ENCODE measurements around the gene MAPT.

MAPT gene

GRCh38 chr17:45883063-45883462 lies 11.3 kb upstream of the MAPT start:
- H3K4me3 ChIP-seq (ENCODE audit: low read depth, low read length), result no peak overlapping the region
- H3K27me3 ChIP-seq (ENCODE audit: control insufficient read depth, insufficient read depth, low read length), result no peaks in the 10 kb centered on the region
- no peak overlapping the region for H3K9ac ChIP-seq (ENCODE audit: low read depth, low read length)
- H3K4me1 ChIP-seq (ENCODE audit: control insufficient read depth, insufficient read depth, low read length), result no peaks in the 10 kb centered on the region
- no peaks in the 10 kb centered on the region for H3K36me3 ChIP-seq (ENCODE audit: control insufficient read depth, insufficient read depth, low read length)
- H3K9me3 ChIP-seq (ENCODE audit: control insufficient read depth, insufficient read depth, low read length), result no peaks in the 10 kb centered on the region
- no peak overlapping the region for H3K27ac ChIP-seq (ENCODE audit: low read depth, low read length)

DNA sequence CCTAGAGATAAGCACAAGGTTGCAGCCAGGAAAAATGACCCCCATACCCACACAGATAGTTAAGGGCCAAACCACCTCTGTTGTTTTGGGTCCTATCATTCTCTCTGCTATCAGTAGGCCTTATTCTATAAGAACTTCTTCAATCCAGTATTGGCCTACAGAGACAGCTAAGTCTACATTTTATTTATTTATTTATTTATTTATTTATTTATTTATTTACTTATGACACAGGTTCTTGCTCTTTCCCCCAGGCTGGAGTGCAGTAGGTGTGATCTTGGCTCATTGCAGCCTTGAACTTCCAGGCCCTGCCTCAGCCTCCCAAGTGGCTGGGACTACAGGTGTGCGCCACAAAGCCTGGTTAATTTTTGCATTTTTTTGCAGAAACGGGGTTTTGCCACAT lies 7.5 kb upstream of the MAPT start:
- Histone ChIP-seq H3K27ac (ENCODE audit: low read depth, low read length) (no peak overlapping the region), H3K27me3 (ENCODE audit: control insufficient read depth, insufficient read depth, low read length) (0 out of 2 replicates have a peak, but pooled peaks cover 3% of the 10 kb centered on the region), H3K9me3 (ENCODE audit: control insufficient read depth, insufficient read depth, low read length) (no peaks in the 10 kb centered on the region), H3K36me3 (ENCODE audit: control insufficient read depth, insufficient read depth, low read length) (no peaks in the 10 kb centered on the region), H3K4me3 (ENCODE audit: low read depth, low read length) (no peak overlapping the region), H3K9ac (ENCODE audit: low read depth, low read length) (no peak overlapping the region), H3K4me1 (ENCODE audit: control insufficient read depth, insufficient read depth, low read length) (no peaks in the 10 kb centered on the region)

DNA sequence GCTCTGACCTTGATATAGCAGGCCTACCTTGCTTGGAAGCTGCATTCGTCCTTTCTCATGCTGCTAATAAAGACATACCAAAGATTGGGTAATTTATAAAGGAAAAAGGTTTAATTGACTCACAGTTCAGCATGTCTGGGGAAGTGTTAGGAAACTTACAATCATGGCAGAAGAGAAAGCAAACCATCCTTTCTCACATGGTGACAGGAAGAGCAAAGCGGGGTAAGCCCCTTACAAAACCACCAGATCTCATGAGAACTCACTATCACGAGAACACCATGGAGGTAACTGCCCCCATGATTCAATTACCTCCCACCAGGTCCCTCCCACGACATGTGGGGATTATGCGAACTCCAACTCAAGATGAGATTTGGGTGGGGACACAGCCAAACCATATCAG lies 6.0 kb upstream of the MAPT start:
- Histone ChIP-seq H3K27me3 (ENCODE audit: control insufficient read depth, insufficient read depth, low read length) (peaks cover 16% of the 10 kb centered on the region), H3K4me1 (ENCODE audit: control insufficient read depth, insufficient read depth, low read length) (no peaks in the 10 kb centered on the region)

DNA sequence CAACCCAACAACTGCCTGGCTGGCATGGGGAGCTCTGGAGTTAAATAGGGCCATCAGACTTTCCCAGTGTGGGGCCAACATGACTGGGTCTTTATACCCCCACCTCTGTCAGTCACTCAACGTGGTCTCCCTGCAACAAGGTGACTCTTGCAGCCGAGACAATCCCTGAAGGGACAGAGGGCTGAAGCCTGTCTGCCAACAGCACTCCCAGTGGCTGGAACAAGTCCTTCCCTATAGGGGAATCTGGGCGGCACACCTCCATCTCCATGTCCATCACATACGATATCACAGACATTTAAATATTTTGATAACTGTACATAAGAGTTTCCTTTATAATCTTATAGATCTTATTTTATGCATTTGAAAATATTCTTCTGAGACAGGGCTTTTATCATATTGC lies 4.8 kb upstream of the MAPT start:
- no peaks in the 10 kb centered on the region for H3K9me3 ChIP-seq (ENCODE audit: control insufficient read depth, insufficient read depth, low read length)
- H3K36me3 ChIP-seq (ENCODE audit: control insufficient read depth, insufficient read depth, low read length), result no peaks in the 10 kb centered on the region
- H3K27me3 ChIP-seq (ENCODE audit: control insufficient read depth, insufficient read depth, low read length), result peaks cover 24% of the 10 kb centered on the region
- no peak overlapping the region for H3K4me3 ChIP-seq (ENCODE audit: low read depth, low read length)
- no peak overlapping the region for H3K27ac ChIP-seq (ENCODE audit: low read depth, low read length)
- no peak overlapping the region for H3K9ac ChIP-seq (ENCODE audit: low read depth, low read length)
- no peaks in the 10 kb centered on the region for H3K4me1 ChIP-seq (ENCODE audit: control insufficient read depth, insufficient read depth, low read length)

More for the DNA sequence above, 6.0 kb upstream of the MAPT start:
- Histone ChIP-seq H3K36me3 (ENCODE audit: control insufficient read depth, insufficient read depth, low read length) (no peaks in the 10 kb centered on the region), H3K4me3 (ENCODE audit: low read depth, low read length) (no peak overlapping the region), H3K27ac (ENCODE audit: low read depth, low read length) (no peak overlapping the region), H3K9ac (ENCODE audit: low read depth, low read length) (no peak overlapping the region), H3K9me3 (ENCODE audit: control insufficient read depth, insufficient read depth, low read length) (no peaks in the 10 kb centered on the region)

- H3K36me3 ChIP-seq (ENCODE audit: control insufficient read depth, insufficient read depth, low read length), result no peaks in the 10 kb centered on the region
- H3K27me3 ChIP-seq (ENCODE audit: control insufficient read depth, insufficient read depth, low read length), result peaks cover 65% of the 10 kb centered on the region
- H3K9ac ChIP-seq (ENCODE audit: low read depth, low read length), result peak overlapping the region; percentile 62
- H3K9me3 ChIP-seq (ENCODE audit: control insufficient read depth, insufficient read depth, low read length), result no peaks in the 10 kb centered on the region
- H3K4me3 ChIP-seq (ENCODE audit: low read depth, low read length), result peak overlapping the region; percentile 59
- H3K4me1 ChIP-seq (ENCODE audit: control insufficient read depth, insufficient read depth, low read length), result no peaks in the 10 kb centered on the region; the same call in 1 of the 2 replicates
- no peak overlapping the region for H3K27ac ChIP-seq (ENCODE audit: low read depth, low read length)
Measured at GRCh38 chr17:45893725-45894021, 681 bp upstream of the MAPT start.

GRCh38 chr17:45895304-45895968 lies 1.1 kb downstream of the MAPT start:
- no peak overlapping the region for H3K9ac ChIP-seq (ENCODE audit: low read depth, low read length)
- H3K27ac ChIP-seq (ENCODE audit: low read depth, low read length), result no peak overlapping the region
- H3K9me3 ChIP-seq (ENCODE audit: control insufficient read depth, insufficient read depth, low read length), result no peaks in the 10 kb centered on the region
- H3K36me3 ChIP-seq (ENCODE audit: control insufficient read depth, insufficient read depth, low read length), result no peaks in the 10 kb centered on the region
- H3K4me1 ChIP-seq (ENCODE audit: control insufficient read depth, insufficient read depth, low read length), result no peaks in the 10 kb centered on the region; the same call in 1 of the 2 replicates
- H3K27me3 ChIP-seq (ENCODE audit: control insufficient read depth, insufficient read depth, low read length), result peaks cover 83% of the 10 kb centered on the region
- H3K4me3 ChIP-seq (ENCODE audit: low read depth, low read length), result peak overlapping the region; percentile 70

GRCh38 chr17:45895969-45896785 lies 1.8 kb downstream of the MAPT start:
- peaks cover 90% of the 10 kb centered on the region for H3K27me3 ChIP-seq (ENCODE audit: control insufficient read depth, insufficient read depth, low read length)
- H3K9ac ChIP-seq (ENCODE audit: low read depth, low read length), result no peak overlapping the region
- H3K4me1 ChIP-seq (ENCODE audit: control insufficient read depth, insufficient read depth, low read length), result no peaks in the 10 kb centered on the region; the same call in 1 of the 2 replicates
- peak overlapping the region; percentile 70 for H3K4me3 ChIP-seq (ENCODE audit: low read depth, low read length)
- no peaks in the 10 kb centered on the region for H3K9me3 ChIP-seq (ENCODE audit: control insufficient read depth, insufficient read depth, low read length)
- H3K27ac ChIP-seq (ENCODE audit: low read depth, low read length), result no peak overlapping the region
- H3K36me3 ChIP-seq (ENCODE audit: control insufficient read depth, insufficient read depth, low read length), result no peaks in the 10 kb centered on the region

GRCh38 chr17:45896803-45897693 lies 2.7 kb downstream of the MAPT start:
- Histone ChIP-seq H3K9ac (ENCODE audit: low read depth, low read length) (no peak overlapping the region), H3K4me3 (ENCODE audit: low read depth, low read length) (peak overlapping the region; percentile 59)

DNA sequence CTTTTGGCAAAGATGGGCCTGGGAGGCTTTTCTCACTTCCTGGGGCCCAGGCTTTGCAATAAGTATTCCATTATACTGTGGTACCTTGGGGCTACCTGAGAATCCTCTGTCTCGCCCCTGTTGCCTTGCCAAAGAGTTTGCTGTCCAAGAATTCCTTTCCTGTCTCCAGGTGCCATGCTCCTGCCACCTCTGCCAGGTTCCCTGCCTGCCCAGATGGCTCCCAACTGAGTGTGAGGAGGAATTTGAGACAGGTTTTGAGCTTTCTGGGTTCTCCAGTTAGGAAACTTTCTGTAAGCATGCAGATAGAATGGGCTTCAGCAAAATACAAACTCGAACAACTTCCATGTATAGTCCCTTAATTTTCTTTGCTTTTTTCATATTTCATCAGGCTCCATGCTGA lies 5.8 kb downstream of the MAPT start:
- Histone ChIP-seq H3K4me3 (ENCODE audit: low read depth, low read length) (no peak overlapping the region), H3K27me3 (ENCODE audit: control insufficient read depth, insufficient read depth, low read length) (peaks cover 62% of the 10 kb centered on the region), H3K9ac (ENCODE audit: low read depth, low read length) (no peak overlapping the region), H3K36me3 (ENCODE audit: control insufficient read depth, insufficient read depth, low read length) (no peaks in the 10 kb centered on the region), H3K4me1 (ENCODE audit: control insufficient read depth, insufficient read depth, low read length) (no peaks in the 10 kb centered on the region; the same call in 1 of the 2 replicates), H3K9me3 (ENCODE audit: control insufficient read depth, insufficient read depth, low read length) (no peaks in the 10 kb centered on the region), H3K27ac (ENCODE audit: low read depth, low read length) (no peak overlapping the region)

More at GRCh38 chr17:45896803-45897693, 2.7 kb downstream of the MAPT start:
- no peaks in the 10 kb centered on the region for H3K9me3 ChIP-seq (ENCODE audit: control insufficient read depth, insufficient read depth, low read length)
- peaks cover 86% of the 10 kb centered on the region for H3K27me3 ChIP-seq (ENCODE audit: control insufficient read depth, insufficient read depth, low read length)
- no peak overlapping the region for H3K27ac ChIP-seq (ENCODE audit: low read depth, low read length)
- H3K4me1 ChIP-seq (ENCODE audit: control insufficient read depth, insufficient read depth, low read length), result no peaks in the 10 kb centered on the region; the same call in 1 of the 2 replicates
- no peaks in the 10 kb centered on the region for H3K36me3 ChIP-seq (ENCODE audit: control insufficient read depth, insufficient read depth, low read length)

GRCh38 chr17:45900723-45901415 lies 6.5 kb downstream of the MAPT start:
- Histone ChIP-seq H3K36me3 (ENCODE audit: control insufficient read depth, insufficient read depth, low read length) (no peaks in the 10 kb centered on the region), H3K27ac (ENCODE audit: low read depth, low read length) (no peak overlapping the region), H3K27me3 (ENCODE audit: control insufficient read depth, insufficient read depth, low read length) (peaks cover 55% of the 10 kb centered on the region), H3K9ac (ENCODE audit: low read depth, low read length) (no peak overlapping the region), H3K4me1 (ENCODE audit: control insufficient read depth, insufficient read depth, low read length) (peaks cover 4% of the 10 kb centered on the region), H3K4me3 (ENCODE audit: low read depth, low read length) (no peak overlapping the region), H3K9me3 (ENCODE audit: control insufficient read depth, insufficient read depth, low read length) (no peaks in the 10 kb centered on the region)
